ENCODE measurements around the gene AK1.
"Not testable (repeated sequence)": the region's sequence is repeated elsewhere in the genome, so short reads cannot be mapped to it uniquely, and the experiment has no call there.

The AK1 gene

GRCh38 chr9:127881715-127882114, 4.2 kb upstream of the AK1 start:
- not testable (repeated sequence) for DNase-seq

GRCh38 chr9:127880143-127880542, 2.7 kb upstream of the AK1 start:
- no peak for DNase-seq

- no peak for DNase-seq
Measured at GRCh38 chr9:127878652-127879390, 1.3 kb upstream of the AK1 start.

GRCh38 chr9:127878001-127878651, 651 bp upstream of the AK1 start:
- no peak for DNase-seq

- no peak for DNase-seq
Measured at GRCh38 chr9:127876764-127877562, 512 bp downstream of the AK1 start.

- DNase-seq = no peak
Measured at GRCh38 chr9:127876026-127876763, 1.3 kb downstream of the AK1 start.

GRCh38 chr9:127875306-127875966, 2.0 kb downstream of the AK1 start:
- DNase-seq = no peak

GRCh38 chr9:127874301-127875221, 2.9 kb downstream of the AK1 start:
- no peak for DNase-seq

GRCh38 chr9:127873886-127874285, 3.6 kb downstream of the AK1 start:
- DNase-seq = no peak

- DNase-seq = no peak
Measured at GRCh38 chr9:127873223-127873691, 4.2 kb downstream of the AK1 start.

- no peak for DNase-seq
Measured at GRCh38 chr9:127872369-127873222, 4.9 kb downstream of the AK1 start.

GRCh38 chr9:127871531-127871930, 5.9 kb downstream of the AK1 start:
- no peak for DNase-seq

- no peak for DNase-seq
Measured at GRCh38 chr9:127870887-127871286, 6.6 kb downstream of the AK1 start.

- DNase-seq = not testable (repeated sequence)
Measured at GRCh38 chr9:127870153-127870491, 7.4 kb downstream of the AK1 start.

GRCh38 chr9:127869310-127870152, 7.9 kb downstream of the AK1 start:
- peak; percentile 82 to 84 for DNase-seq

GRCh38 chr9:127868278-127868902, 9.1 kb downstream of the AK1 start:
- DNase-seq = no peak

GRCh38 chr9:127867356-127868277, 9.9 kb downstream of the AK1 start:
- DNase-seq = no peak

- peak in 1 of 2 donors; percentile 25 for DNase-seq
Measured at GRCh38 chr9:127866535-127866934, 10.9 kb downstream of the AK1 start.

All from CD4-positive, alpha-beta T cell treated with Interleukin-4 for 1 hour (primary cell).